OCI-LY3 (cell line): ENCODE results near the gene HIP1.

Experiments
- EZH2phosphoT487 ChIP-seq: fragments of 200-600 bp; shearing (Covaris generic); IDR thresholded peaks from 2 replicates; pipeline ENCODE4 v1.6.1; 2018; ENCODE audit warnings: antibody characterized with exemption, mixed run types, low read depth
- TF ChIP-seq, protein P1 (sequence below): fragments of 200-600, 300-600 bp; sonication (generic); IDR thresholded peaks from 2 replicates; pipeline ENCODE4 v1.5.1; 2014; ENCODE audit warnings: antibody characterized with exemption, low read length, low read depth

DNA sequence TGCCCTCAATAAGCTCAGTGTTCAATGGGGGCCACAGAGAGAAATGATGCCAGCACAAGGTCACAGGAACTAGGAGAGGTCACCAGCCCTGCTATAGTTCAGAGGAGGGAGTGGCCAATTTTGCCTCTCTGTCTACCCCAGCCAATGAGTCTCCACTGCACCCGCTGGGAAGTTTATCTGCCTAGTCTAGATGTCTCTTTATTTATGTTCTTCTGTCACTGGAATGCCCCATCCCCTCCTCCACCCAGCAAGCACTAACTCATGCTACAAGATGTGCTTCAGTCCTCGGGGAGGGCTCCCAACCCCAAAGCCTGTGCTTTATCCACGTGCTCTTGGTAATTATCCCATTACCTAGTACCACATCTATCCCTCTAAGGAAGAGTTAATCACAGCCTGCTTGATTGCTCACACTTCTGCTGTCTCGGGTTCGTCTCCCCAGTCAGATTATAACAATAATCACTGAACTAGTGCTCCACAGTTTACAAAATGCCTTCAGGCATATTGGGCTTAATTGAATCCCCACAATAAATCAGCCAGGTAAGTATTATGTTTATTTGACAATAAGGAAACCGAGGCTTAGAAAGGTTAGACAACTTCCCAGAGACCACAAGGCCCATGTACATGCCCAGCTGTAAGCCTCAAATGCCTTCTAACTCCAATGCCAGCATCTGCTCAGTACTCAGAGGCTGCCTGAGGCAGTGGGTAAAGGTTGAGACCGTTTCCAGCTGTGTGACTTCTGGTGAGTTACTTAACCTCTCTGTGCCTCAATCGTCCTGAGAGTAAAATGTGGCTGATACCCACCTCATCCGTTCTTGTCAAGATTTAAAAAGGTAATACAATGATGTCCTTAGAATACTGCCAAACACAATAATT is 3.9 kb downstream of the HIP1 start:
- no peak for TF ChIP-seq EZH2phosphoT487
- TF ChIP-seq, protein P1, sequence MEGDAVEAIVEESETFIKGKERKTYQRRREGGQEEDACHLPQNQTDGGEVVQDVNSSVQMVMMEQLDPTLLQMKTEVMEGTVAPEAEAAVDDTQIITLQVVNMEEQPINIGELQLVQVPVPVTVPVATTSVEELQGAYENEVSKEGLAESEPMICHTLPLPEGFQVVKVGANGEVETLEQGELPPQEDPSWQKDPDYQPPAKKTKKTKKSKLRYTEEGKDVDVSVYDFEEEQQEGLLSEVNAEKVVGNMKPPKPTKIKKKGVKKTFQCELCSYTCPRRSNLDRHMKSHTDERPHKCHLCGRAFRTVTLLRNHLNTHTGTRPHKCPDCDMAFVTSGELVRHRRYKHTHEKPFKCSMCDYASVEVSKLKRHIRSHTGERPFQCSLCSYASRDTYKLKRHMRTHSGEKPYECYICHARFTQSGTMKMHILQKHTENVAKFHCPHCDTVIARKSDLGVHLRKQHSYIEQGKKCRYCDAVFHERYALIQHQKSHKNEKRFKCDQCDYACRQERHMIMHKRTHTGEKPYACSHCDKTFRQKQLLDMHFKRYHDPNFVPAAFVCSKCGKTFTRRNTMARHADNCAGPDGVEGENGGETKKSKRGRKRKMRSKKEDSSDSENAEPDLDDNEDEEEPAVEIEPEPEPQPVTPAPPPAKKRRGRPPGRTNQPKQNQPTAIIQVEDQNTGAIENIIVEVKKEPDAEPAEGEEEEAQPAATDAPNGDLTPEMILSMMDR = no peak
